HepG2 (cell line): ENCODE data around the gene SLC2A2. TPM values are rescaled to one million over a fixed set of nuclear protein-coding genes. Genes with fewer than 3 reads are reported as not detected.
A peak's percentile ranks its signal among the peaks of the same experiment; 100 is the strongest.

Source experiments
- AHR ChIP-seq: IDR thresholded peaks from 2 replicates; pipeline ENCODE4 v1.6.1; 2018; ENCODE audit warnings: missing genetic modification reagents, missing compliant biosample characterization
- KDM4B ChIP-seq: sonication (generic); formaldehyde crosslinking; IDR thresholded peaks from 2 replicates; pipeline ENCODE4 v1.4.0; 2020; ENCODE audit warnings: missing genetic modification reagents
- KMT2B ChIP-seq: IDR thresholded peaks from 2 replicates; pipeline ENCODE4 v1.6.1; 2016; ENCODE audit warnings: missing genetic modification reagents, missing compliant biosample characterization
- NCOA2 ChIP-seq: sonication (generic); formaldehyde crosslinking; IDR thresholded peaks from 2 replicates; pipeline ENCODE4 v1.8.0; 2022; ENCODE audit warnings: inconsistent platforms
- PITX1 ChIP-seq: sonication (generic); formaldehyde crosslinking; IDR thresholded peaks from 2 replicates; pipeline ENCODE4 v1.5.1; 2020; ENCODE audit warnings: mild to moderate bottlenecking, missing genetic modification reagents
- RERE ChIP-seq: IDR thresholded peaks from 2 replicates; pipeline ENCODE4 v1.6.1; 2016; ENCODE audit warnings: low read depth, missing genetic modification reagents, missing compliant biosample characterization
- SIX4 ChIP-seq: sonication (generic); formaldehyde crosslinking; IDR thresholded peaks from 2 replicates; pipeline ENCODE4 v1.4.0; 2020; ENCODE audit warnings: missing genetic modification reagents
- SMARCC2 ChIP-seq: fragments of 450-650 bp; IDR thresholded peaks from 2 replicates; pipeline ENCODE4 v1.6.1; 2017; ENCODE audit warnings: antibody characterized with exemption, mild to moderate bottlenecking
- SP5 ChIP-seq: IDR thresholded peaks from 2 replicates; pipeline ENCODE4 v1.6.1; 2016; ENCODE audit warnings: low read depth, borderline replicate concordance
- TAF15 ChIP-seq: fragments of 200-400 bp; formaldehyde crosslinking; IDR thresholded peaks from one replicate; pipeline ENCODE4 v1.6.1; 2018; ENCODE audit warnings: mild to moderate bottlenecking, low read depth, low read length; ENCODE audit not compliant: poor library complexity, severe bottlenecking
- TGIF2 ChIP-seq: IDR thresholded peaks from 2 replicates; pipeline ENCODE4 v1.6.1; 2016; ENCODE audit warnings: control low read depth, missing compliant biosample characterization
- ZBTB8A ChIP-seq: sonication (generic); formaldehyde crosslinking; IDR thresholded peaks from 2 replicates; pipeline ENCODE4 v1.4.0; 2020; ENCODE audit warnings: mild to moderate bottlenecking, low read depth, missing genetic modification reagents, borderline replicate concordance
- ZKSCAN5 ChIP-seq: sonication (generic); formaldehyde crosslinking; IDR thresholded peaks from 2 replicates; pipeline ENCODE4 v1.5.1; 2020; ENCODE audit warnings: mild to moderate bottlenecking, missing genetic modification reagents
- ZNF510 ChIP-seq: sonication (generic); formaldehyde crosslinking; IDR thresholded peaks from 2 replicates; pipeline ENCODE4 v1.4.0; 2020; ENCODE audit warnings: low read depth, mild to moderate bottlenecking, missing genetic modification reagents
- ZNF652 ChIP-seq: IDR thresholded peaks from 2 replicates; pipeline ENCODE4 v1.6.1; 2016; ENCODE audit warnings: low read depth, borderline replicate concordance
- ZNF878 ChIP-seq: sonication (generic); formaldehyde crosslinking; IDR thresholded peaks from 2 replicates; pipeline ENCODE4 v1.8.1; 2023; ENCODE audit warnings: mild to moderate bottlenecking, missing genetic modification reagents, moderate library complexity
- polyA plus RNA-seq, 8 experiments: library from polyadenylated mRNA; depleted of rRNA in 3 of 8; stranded (reverse) in 7 of 8; unstranded in 1 of 8; fragments of >200 nt; fragmentation: Illumina TruSeq in 4 of 8; extraction: Trizol in 4 of 8; gene quantifications; 2 replicates each; pipeline versions ENCODE4 v1.2.1 to v1.2.3, GENCODE V29; 2011 to 2016; ENCODE audit warnings: low read depth in 4 of 8, missing spikeins in 1 of 8, mixed read lengths in 1 of 8; ENCODE audit not compliant: insufficient read depth in 1 of 8
- total RNA-seq, 5 experiments: library from RNA; depleted of rRNA; stranded (reverse); fragments of >200 nt; fragmentation: Illumina TruSeq; extraction: Trizol; gene quantifications; 2 replicates each; pipeline ENCODE4 v1.2.3, GENCODE V29; 2016; ENCODE audit warnings: low read depth in 1 of 5
- TF ChIP-seq, protein P1 (sequence below): sonication (generic); formaldehyde crosslinking; IDR thresholded peaks from 2 replicates; pipeline ENCODE4 v1.8.1; 2023; ENCODE audit warnings: mild to moderate bottlenecking, missing genetic modification reagents
- TF ChIP-seq, protein P2 (sequence below): sonication (generic); formaldehyde crosslinking; IDR thresholded peaks from 2 replicates; pipeline ENCODE4 v1.4.0; 2020; ENCODE audit warnings: missing genetic modification reagents

The SLC2A2 gene
- total and polyA plus RNA-seq, 2 of the 13 experiments (the other 11 are each of a cell fraction or from before 2014, with no cell fraction given), result 19.5 to 23.2 TPM

GRCh38 chr3:171001957-171002694, 24.4 kb downstream of the SLC2A2 start (continued):
- TF ChIP-seq RERE (peak; percentile 98), ZBTB8A (CRISPR knock-in tag) (no peak), KMT2B (CRISPR knock-in tag) (0 out of 2 replicates have a peak, but pooled peaks have one; percentile 52), SIX4 (peak; percentile 83), TGIF2 (CRISPR knock-in tag) (peak; percentile 68), SP5 (CRISPR knock-in tag) (peak; percentile 100), ZKSCAN5 (CRISPR knock-in tag) (no peak), TAF15 (no peak), ZNF510 (CRISPR knock-in tag) (0 out of 2 replicates have a peak, but pooled peaks have one; percentile 43), KDM4B (peak; percentile 79; the same call in 1 of the 2 replicates), AHR (CRISPR knock-in tag) (no peak), PITX1 (CRISPR knock-in tag) (peak; percentile 97), ZNF652 (CRISPR knock-in tag) (peak; percentile 67; the same call in 1 of the 2 replicates), SMARCC2 (peak; percentile 68), NCOA2 (CRISPR knock-in tag) (peak; percentile 97), ZNF878 (peak; percentile 89; the same call in 1 of the 2 replicates)
- TF ChIP-seq, protein P1, sequence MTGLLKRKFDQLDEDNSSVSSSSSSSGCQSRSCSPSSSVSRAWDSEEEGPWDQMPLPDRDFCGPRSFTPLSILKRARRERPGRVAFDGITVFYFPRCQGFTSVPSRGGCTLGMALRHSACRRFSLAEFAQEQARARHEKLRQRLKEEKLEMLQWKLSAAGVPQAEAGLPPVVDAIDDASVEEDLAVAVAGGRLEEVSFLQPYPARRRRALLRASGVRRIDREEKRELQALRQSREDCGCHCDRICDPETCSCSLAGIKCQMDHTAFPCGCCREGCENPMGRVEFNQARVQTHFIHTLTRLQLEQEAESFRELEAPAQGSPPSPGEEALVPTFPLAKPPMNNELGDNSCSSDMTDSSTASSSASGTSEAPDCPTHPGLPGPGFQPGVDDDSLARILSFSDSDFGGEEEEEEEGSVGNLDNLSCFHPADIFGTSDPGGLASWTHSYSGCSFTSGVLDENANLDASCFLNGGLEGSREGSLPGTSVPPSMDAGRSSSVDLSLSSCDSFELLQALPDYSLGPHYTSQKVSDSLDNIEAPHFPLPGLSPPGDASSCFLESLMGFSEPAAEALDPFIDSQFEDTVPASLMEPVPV, result 0 out of 2 replicates have a peak, but pooled peaks have one; percentile 66
- TF ChIP-seq, protein P2, sequence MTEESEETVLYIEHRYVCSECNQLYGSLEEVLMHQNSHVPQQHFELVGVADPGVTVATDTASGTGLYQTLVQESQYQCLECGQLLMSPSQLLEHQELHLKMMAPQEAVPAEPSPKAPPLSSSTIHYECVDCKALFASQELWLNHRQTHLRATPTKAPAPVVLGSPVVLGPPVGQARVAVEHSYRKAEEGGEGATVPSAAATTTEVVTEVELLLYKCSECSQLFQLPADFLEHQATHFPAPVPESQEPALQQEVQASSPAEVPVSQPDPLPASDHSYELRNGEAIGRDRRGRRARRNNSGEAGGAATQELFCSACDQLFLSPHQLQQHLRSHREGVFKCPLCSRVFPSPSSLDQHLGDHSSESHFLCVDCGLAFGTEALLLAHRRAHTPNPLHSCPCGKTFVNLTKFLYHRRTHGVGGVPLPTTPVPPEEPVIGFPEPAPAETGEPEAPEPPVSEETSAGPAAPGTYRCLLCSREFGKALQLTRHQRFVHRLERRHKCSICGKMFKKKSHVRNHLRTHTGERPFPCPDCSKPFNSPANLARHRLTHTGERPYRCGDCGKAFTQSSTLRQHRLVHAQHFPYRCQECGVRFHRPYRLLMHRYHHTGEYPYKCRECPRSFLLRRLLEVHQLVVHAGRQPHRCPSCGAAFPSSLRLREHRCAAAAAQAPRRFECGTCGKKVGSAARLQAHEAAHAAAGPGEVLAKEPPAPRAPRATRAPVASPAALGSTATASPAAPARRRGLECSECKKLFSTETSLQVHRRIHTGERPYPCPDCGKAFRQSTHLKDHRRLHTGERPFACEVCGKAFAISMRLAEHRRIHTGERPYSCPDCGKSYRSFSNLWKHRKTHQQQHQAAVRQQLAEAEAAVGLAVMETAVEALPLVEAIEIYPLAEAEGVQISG, result peak; percentile 77
